Endothelial cell of umbilical vein (primary cell): Measurements from ENCODE around the gene ADAMTS17.

Experiments
- EZH2 ChIP-seq: IDR thresholded peaks from 2 replicates; pipeline ENCODE4 v1.6.1; 2012; ENCODE audit warnings: borderline replicate concordance, low read depth, mild to moderate bottlenecking, moderate library complexity, low read length, inconsistent platforms; ENCODE audit not compliant: severe bottlenecking
- JUN ChIP-seq: IDR thresholded peaks from 2 replicates; pipeline ENCODE4 v1.6.1; 2011; ENCODE audit warnings: borderline replicate concordance, low read depth; ENCODE audit not compliant: insufficient read length, insufficient read depth
- MYC ChIP-seq: IDR thresholded peaks from one replicate; pipeline ENCODE4 v1.6.1; 2011; ENCODE audit warnings: mild to moderate bottlenecking, low read depth, low read length
- POLR2A ChIP-seq: IDR thresholded peaks from 2 replicates; pipeline ENCODE4 v1.6.1; 2012; ENCODE audit warnings: low read depth, mild to moderate bottlenecking, control low read depth, low read length
- POLR2AphosphoS5 ChIP-seq: IDR thresholded peaks from 2 replicates; pipeline ENCODE4 v1.6.1; 2012; ENCODE audit warnings: low read depth, mild to moderate bottlenecking, control low read depth, low read length, moderate library complexity; ENCODE audit not compliant: insufficient read depth
- TF ChIP-seq, protein P1 (sequence below), 2 donors: IDR thresholded peaks; 1 replicate in 1 of 2; 2 replicates in 1 of 2; pipeline ENCODE4 v1.5.1; 2011; ENCODE audit warnings: low read length in 2 of 2, mild to moderate bottlenecking in 2 of 2, moderate library complexity in 2 of 2, control low read depth in 1 of 2, inconsistent platforms in 1 of 2, low read depth in 1 of 2; ENCODE audit not compliant: insufficient read depth in 1 of 2; ENCODE audit errors: extremely low read depth in 1 of 2

DNA sequence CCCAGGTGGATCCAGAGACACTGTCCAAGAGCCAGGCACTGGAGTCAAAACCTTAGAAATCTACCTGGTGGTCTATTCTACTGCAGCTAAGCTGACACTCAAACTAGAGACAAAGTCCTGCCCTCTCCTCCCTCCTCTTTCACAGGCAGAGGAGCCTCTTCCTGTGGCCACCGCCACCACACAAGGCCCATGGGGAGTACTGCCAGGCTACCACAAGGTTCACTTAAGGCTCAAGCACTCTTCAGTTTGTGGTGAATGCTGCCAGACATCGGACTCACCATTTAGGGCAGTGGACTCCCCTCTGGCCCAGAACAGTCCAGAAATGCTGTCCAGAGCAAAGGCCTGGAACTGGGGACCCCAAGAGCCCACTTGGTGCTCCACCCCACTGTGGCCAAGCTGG, 160.9 kb downstream of the ADAMTS17 start:
- TF ChIP-seq, protein P1, sequence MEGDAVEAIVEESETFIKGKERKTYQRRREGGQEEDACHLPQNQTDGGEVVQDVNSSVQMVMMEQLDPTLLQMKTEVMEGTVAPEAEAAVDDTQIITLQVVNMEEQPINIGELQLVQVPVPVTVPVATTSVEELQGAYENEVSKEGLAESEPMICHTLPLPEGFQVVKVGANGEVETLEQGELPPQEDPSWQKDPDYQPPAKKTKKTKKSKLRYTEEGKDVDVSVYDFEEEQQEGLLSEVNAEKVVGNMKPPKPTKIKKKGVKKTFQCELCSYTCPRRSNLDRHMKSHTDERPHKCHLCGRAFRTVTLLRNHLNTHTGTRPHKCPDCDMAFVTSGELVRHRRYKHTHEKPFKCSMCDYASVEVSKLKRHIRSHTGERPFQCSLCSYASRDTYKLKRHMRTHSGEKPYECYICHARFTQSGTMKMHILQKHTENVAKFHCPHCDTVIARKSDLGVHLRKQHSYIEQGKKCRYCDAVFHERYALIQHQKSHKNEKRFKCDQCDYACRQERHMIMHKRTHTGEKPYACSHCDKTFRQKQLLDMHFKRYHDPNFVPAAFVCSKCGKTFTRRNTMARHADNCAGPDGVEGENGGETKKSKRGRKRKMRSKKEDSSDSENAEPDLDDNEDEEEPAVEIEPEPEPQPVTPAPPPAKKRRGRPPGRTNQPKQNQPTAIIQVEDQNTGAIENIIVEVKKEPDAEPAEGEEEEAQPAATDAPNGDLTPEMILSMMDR (IDR thresholded peaks at IDR 0.05; ENCODE audit: extremely low read depth in 1 of 2, insufficient read depth in 1 of 2, low read depth in 1 of 2, low read length in 2 of 2), result no peak
- TF ChIP-seq EZH2 (no peak), JUN (no peak), MYC (no peak), POLR2A (no peak), POLR2AphosphoS5 (no peak)
